Esophagus (tissue), 2 donors: ENCODE results near the gene PCBP3. TPM values are rescaled to one million over a fixed set of nuclear protein-coding genes. Genes with fewer than 3 reads are reported as not detected.
"Not testable (repeated sequence)": the region's sequence is repeated elsewhere in the genome, so short reads cannot be mapped to it uniquely, and the experiment has no call there.

Experiments used
- H3K27ac ChIP-seq, 2 donors: one replicate each; pipeline ENCODE4 v1.5.1; 2013; ENCODE audit warnings: low read depth in 2 of 2, mild to moderate bottlenecking in 2 of 2, inconsistent platforms in 1 of 2, low read length in 1 of 2, moderate library complexity in 1 of 2
- H3K27me3 ChIP-seq, 2 donors: one replicate each; pipeline ENCODE4 v1.6.1; 2013; ENCODE audit warnings: low read length in 2 of 2, control low read depth in 1 of 2, mild to moderate bottlenecking in 1 of 2; ENCODE audit not compliant: insufficient read depth in 2 of 2, control insufficient read depth in 1 of 2
- H3K36me3 ChIP-seq, 2 donors: one replicate each; pipeline ENCODE4 v1.6.1; 2013; ENCODE audit warnings: low read length in 1 of 2; ENCODE audit not compliant: control insufficient read depth in 2 of 2, insufficient read depth in 2 of 2
- H3K4me1 ChIP-seq, 2 donors: one replicate each; pipeline ENCODE4 v1.6.1; 2013; ENCODE audit warnings: low read length in 1 of 2; ENCODE audit not compliant: control insufficient read depth in 2 of 2, insufficient read depth in 2 of 2
- H3K4me3 ChIP-seq, 2 donors: one replicate each; pipeline ENCODE4 v1.5.1; 2013; ENCODE audit warnings: low read length in 2 of 2, mild to moderate bottlenecking in 2 of 2, low read depth in 1 of 2, moderate library complexity in 1 of 2
- H3K9me3 ChIP-seq, 2 donors: one replicate each; pipeline ENCODE4 v1.6.1; 2013; ENCODE audit warnings: mild to moderate bottlenecking in 2 of 2, low read depth in 1 of 2, low read length in 1 of 2, moderate library complexity in 1 of 2; ENCODE audit not compliant: control insufficient read depth in 2 of 2, insufficient read depth in 1 of 2
- WGBS, 2 donors: extraction: QIAGEN DNeasy Blood & Tissue Kit; methylation state at CpG; one replicate each; pipeline ENCODE4 v1.1.7; 2013; 5-methylcytosine and 5-hydroxymethylcytosine counted together
- polyA plus RNA-seq, 2 donors: library from polyadenylated mRNA; stranded (reverse); fragments of 200-250 nt; gene quantifications; one replicate each; pipeline ENCODE4 v1.2.3, GENCODE V29; 2013
- donor health status: healthy with polysubstance abuse.
- donor health status: Bipolar disorder and iron deficiency.

Gene PCBP3
- polyA plus RNA-seq, 2 donors = 0.24 to 0.67 TPM

GRCh38 chr21:45612665-45613019 is 30.9 kb upstream of the PCBP3 start:
- H3K27me3 ChIP-seq, H3K36me3 ChIP-seq, H3K4me3 ChIP-seq, H3K27ac ChIP-seq, H3K9me3 ChIP-seq, H3K4me1 ChIP-seq: not testable (repeated sequence)
- WGBS, 2 donors = 92 to 95% methylated on average over 5 of the region's 7 CpGs

- H3K27me3 ChIP-seq = no peaks in the 10 kb centered on the region
- peaks cover 0 to 2% of the 10 kb centered on the region in 2 donors for H3K9me3 ChIP-seq
- no peak overlapping the region for H3K4me3 ChIP-seq
- H3K4me1 ChIP-seq = no peaks in the 10 kb centered on the region
- WGBS, 2 donors = 78 to 83% methylated on average over 6 of the region's 6 CpGs
- H3K36me3 ChIP-seq = no peaks in the 10 kb centered on the region
- no peak overlapping the region for H3K27ac ChIP-seq
These were observed 30.1 kb upstream of the PCBP3 start for GRCh38 chr21:45613396-45613795.

- no peaks in the 10 kb centered on the region for H3K27me3 ChIP-seq
- no peak overlapping the region for H3K4me3 ChIP-seq
- WGBS, 2 donors = 64 to 68% methylated on average over 9 of the region's 9 CpGs
These were observed 29.6 kb upstream of the PCBP3 start for GRCh38 chr21:45613881-45614280.

GRCh38 chr21:45615145-45615711 is 28.3 kb upstream of the PCBP3 start:
- WGBS, 2 donors = 40 to 46% methylated on average over 27 of the region's 27 CpGs
- Histone ChIP-seq H3K4me1 (no peaks in the 10 kb centered on the region), H3K27me3 (no peaks in the 10 kb centered on the region), H3K9me3 (peaks cover 0 to 8% of the 10 kb centered on the region in 2 donors), H3K4me3 (no peak overlapping the region), H3K36me3 (no peaks in the 10 kb centered on the region), H3K27ac (no peak overlapping the region)

More at GRCh38 chr21:45613881-45614280, 29.6 kb upstream of the PCBP3 start:
- Histone ChIP-seq H3K4me1 (no peaks in the 10 kb centered on the region), H3K36me3 (no peaks in the 10 kb centered on the region), H3K27ac (no peak overlapping the region), H3K9me3 (peaks cover 0 to 3% of the 10 kb centered on the region in 2 donors)

- Histone ChIP-seq H3K9me3 (peaks cover 0 to 8% of the 10 kb centered on the region in 2 donors), H3K36me3 (no peaks in the 10 kb centered on the region), H3K27me3 (no peaks in the 10 kb centered on the region), H3K4me1 (no peaks in the 10 kb centered on the region), H3K4me3 (no peak overlapping the region), H3K27ac (no peak overlapping the region)
- 58 to 67% methylated on average over 18 to 19 of the region's 19 CpGs for WGBS, 2 donors
These were observed 26.3 kb upstream of the PCBP3 start for GRCh38 chr21:45617021-45617921.

- Histone ChIP-seq H3K4me3 (no peak overlapping the region), H3K4me1 (no peaks in the 10 kb centered on the region), H3K27ac (no peak overlapping the region), H3K36me3 (no peaks in the 10 kb centered on the region), H3K9me3 (peaks cover 0 to 7% of the 10 kb centered on the region in 2 donors), H3K27me3 (no peaks in the 10 kb centered on the region)
- 23 to 33% methylated on average over 13 of the region's 13 CpGs for WGBS, 2 donors
These were observed 25.2 kb upstream of the PCBP3 start for GRCh38 chr21:45618287-45618686.

GRCh38 chr21:45618846-45619485 is 24.6 kb upstream of the PCBP3 start:
- Histone ChIP-seq H3K27ac (no peak overlapping the region), H3K4me1 (no peaks in the 10 kb centered on the region), H3K9me3 (peaks cover 0 to 6% of the 10 kb centered on the region in 2 donors), H3K27me3 (no peaks in the 10 kb centered on the region), H3K4me3 (peak overlapping the region in 1 of 2 donors; percentile 1), H3K36me3 (no peaks in the 10 kb centered on the region)
- 90 to 91% methylated on average over 8 of the region's 8 CpGs for WGBS, 2 donors

- Histone ChIP-seq H3K9me3 (peaks cover 0 to 6% of the 10 kb centered on the region in 2 donors), H3K27ac (no peak overlapping the region), H3K36me3 (no peaks in the 10 kb centered on the region), H3K4me1 (no peaks in the 10 kb centered on the region), H3K27me3 (no peaks in the 10 kb centered on the region), H3K4me3 (no peak overlapping the region)
- WGBS, 2 donors = 62 to 64% methylated on average over 12 of the region's 12 CpGs
These were observed 23.2 kb upstream of the PCBP3 start for GRCh38 chr21:45620201-45620923.
